Ovary (tissue), 3 donors: ENCODE results near the gene PRRT1.

Experiments used
- EP300 ChIP-seq: sonication (generic); formaldehyde crosslinking; IDR thresholded peaks from one replicate; pipeline ENCODE4 v1.6.1; 2017; ENCODE audit warnings: antibody characterized with exemption
- POLR2A ChIP-seq: fragments of 450-650 bp; IDR thresholded peaks from one replicate; pipeline ENCODE4 v1.6.1; 2017; ENCODE audit warnings: antibody characterized with exemption, mild to moderate bottlenecking, moderate library complexity
- TF ChIP-seq, protein P1 (sequence below), 3 donors: fragments of 450-650 bp in 2 of 3; fragments of 200-600 bp in 1 of 3; IDR thresholded peaks; one replicate each; pipeline versions ENCODE4 v1.5.1 to v1.8.0; 2016 to 2022; ENCODE audit warnings: antibody characterized with exemption in 3 of 3, mild to moderate bottlenecking in 1 of 3
- donor health status: DM: no; HTN: no; CAD: no.

DNA sequence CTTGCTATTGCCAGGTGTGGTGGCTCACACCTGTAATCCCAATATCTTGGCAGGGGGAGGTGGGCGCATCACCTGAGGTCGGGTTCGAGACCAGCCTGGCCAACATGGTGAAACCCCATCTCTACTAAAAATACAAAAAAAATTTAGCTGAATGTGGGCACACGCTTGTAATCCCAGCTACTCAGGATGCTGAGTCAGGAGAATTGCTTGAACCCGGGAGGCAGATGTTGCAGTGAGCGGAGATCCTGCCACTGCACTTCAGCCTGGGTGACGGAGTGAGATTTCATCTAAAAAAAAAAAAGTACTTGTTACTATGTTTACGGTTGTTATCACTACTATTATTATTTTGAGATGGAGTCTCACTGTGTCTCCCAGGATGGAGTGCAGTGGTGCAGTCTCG, 5.2 kb upstream of the PRRT1 start:
- TF ChIP-seq, protein P1, sequence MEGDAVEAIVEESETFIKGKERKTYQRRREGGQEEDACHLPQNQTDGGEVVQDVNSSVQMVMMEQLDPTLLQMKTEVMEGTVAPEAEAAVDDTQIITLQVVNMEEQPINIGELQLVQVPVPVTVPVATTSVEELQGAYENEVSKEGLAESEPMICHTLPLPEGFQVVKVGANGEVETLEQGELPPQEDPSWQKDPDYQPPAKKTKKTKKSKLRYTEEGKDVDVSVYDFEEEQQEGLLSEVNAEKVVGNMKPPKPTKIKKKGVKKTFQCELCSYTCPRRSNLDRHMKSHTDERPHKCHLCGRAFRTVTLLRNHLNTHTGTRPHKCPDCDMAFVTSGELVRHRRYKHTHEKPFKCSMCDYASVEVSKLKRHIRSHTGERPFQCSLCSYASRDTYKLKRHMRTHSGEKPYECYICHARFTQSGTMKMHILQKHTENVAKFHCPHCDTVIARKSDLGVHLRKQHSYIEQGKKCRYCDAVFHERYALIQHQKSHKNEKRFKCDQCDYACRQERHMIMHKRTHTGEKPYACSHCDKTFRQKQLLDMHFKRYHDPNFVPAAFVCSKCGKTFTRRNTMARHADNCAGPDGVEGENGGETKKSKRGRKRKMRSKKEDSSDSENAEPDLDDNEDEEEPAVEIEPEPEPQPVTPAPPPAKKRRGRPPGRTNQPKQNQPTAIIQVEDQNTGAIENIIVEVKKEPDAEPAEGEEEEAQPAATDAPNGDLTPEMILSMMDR (IDR thresholded peaks at IDR 0.05) = no peak
- no peak for TF ChIP-seq EP300
- TF ChIP-seq POLR2A = no peak
